Caco-2 (cell line): ENCODE results near the gene HNF1B. TPM values are rescaled to one million over a fixed set of nuclear protein-coding genes. Genes with fewer than 3 reads are reported as not detected.

Experiments
- BruUV-seq: library from RNA; stranded (reverse); fragments of 400-500 nt; replicated peaks from 2 replicates; lab custom pipeline; 2021; lab: Mats Ljungman, UMichigan
- CTCF ChIA-PET: fragments of 300-600 bp; sonication (Branson Sonifier 250); formaldehyde crosslinking; loops from one replicate; lab custom pipeline; 2022; ENCODE audit warnings: antibody characterized with exemption; lab: Charles Lee
- POLR2A ChIA-PET: fragments of 300-600 bp; sonication (Branson Sonifier 250); formaldehyde crosslinking; loops from one replicate; lab custom pipeline; 2022; ENCODE audit warnings: antibody characterized with exemption; lab: Charles Lee
- DNase-seq, 2 experiments: peaks; one replicate each; pipeline versions ENCODE4 v3.0.0 to v3.0.0-alpha.2; 2020 to 2022
- H3K27me3 ChIP-seq: replicated peaks from 2 replicates; pipeline ENCODE4 v1.6.0; 2011; ENCODE audit warnings: low read length; ENCODE audit not compliant: control insufficient read depth, insufficient read depth
- H3K36me3 ChIP-seq: 2 replicates; pipeline ENCODE4 v1.5.1; 2011; ENCODE audit warnings: low read length; ENCODE audit not compliant: control insufficient read depth, insufficient read depth
- H3K4me1 ChIP-seq: fragments of 250-450 bp; sonication (Bioruptor Pico); 2 replicates; pipeline ENCODE4 v1.5.1; 2020; ENCODE audit warnings: mild to moderate bottlenecking
- H3K4me3 ChIP-seq: 2 replicates; pipeline ENCODE4 v1.5.1; 2011; ENCODE audit warnings: low read depth, mild to moderate bottlenecking, control low read depth, low read length
- H3K9me3 ChIP-seq: fragments of 250-450 bp; sonication (Bioruptor Pico); 2 replicates; pipeline ENCODE4 v1.5.1; 2020; ENCODE audit warnings: mild to moderate bottlenecking, moderate library complexity
- H3K27ac Mint-ChIP-seq: one replicate; pipeline ENCODE4 v1.8.0; 2022; ENCODE audit warnings: mixed read lengths; ENCODE audit not compliant: unreplicated experiment
- H3K27me3 Mint-ChIP-seq: one replicate; pipeline ENCODE4 v1.8.0; 2022; ENCODE audit warnings: mixed read lengths; ENCODE audit not compliant: insufficient read depth, unreplicated experiment
- H3K36me3 Mint-ChIP-seq: one replicate; pipeline ENCODE4 v1.8.0; 2022; ENCODE audit warnings: mild to moderate bottlenecking, mixed read lengths; ENCODE audit not compliant: insufficient read depth, unreplicated experiment
- H3K4me1 Mint-ChIP-seq: one replicate; pipeline ENCODE4 v1.8.0; 2022; ENCODE audit warnings: low read depth, mixed read lengths; ENCODE audit not compliant: unreplicated experiment
- H3K4me3 Mint-ChIP-seq: one replicate; pipeline ENCODE4 v1.8.0; 2022; ENCODE audit warnings: mild to moderate bottlenecking, moderate library complexity, mixed read lengths; ENCODE audit not compliant: unreplicated experiment
- H3K9me3 Mint-ChIP-seq: one replicate; pipeline ENCODE4 v1.8.0; 2022; ENCODE audit warnings: mixed read lengths; ENCODE audit not compliant: unreplicated experiment
- CTCF ChIP-seq, 2 experiments: fragments of 200-600 bp in 1 of 2; IDR thresholded peaks; 1 replicate in 1 of 2; 2 replicates in 1 of 2; pipeline versions ENCODE4 v1.5.1 to v1.8.0; 2011 to 2022; ENCODE audit warnings: antibody characterized with exemption in 1 of 2, control low read depth in 1 of 2, inconsistent platforms in 1 of 2, low read depth in 1 of 2, low read length in 1 of 2, mild to moderate bottlenecking in 1 of 2, moderate library complexity in 1 of 2; ENCODE audit not compliant: insufficient read depth in 1 of 2, severe bottlenecking in 1 of 2, unreplicated experiment in 1 of 2
- intact Hi-C: fragments of 100-400 bp; cut with micrococcal nuclease; formaldehyde crosslinking; loops from one replicate; pipeline ENCODE4 v1.10.0; 2022; ENCODE audit not compliant: unreplicated experiment
- total RNA-seq: library from RNA; stranded (reverse); gene quantifications from 2 replicates; pipeline ENCODE4 v1.2.3, GENCODE V29; 2022

The HNF1B gene
- total RNA-seq, 1 experiment from 2014 or later, result 36.9 TPM

DNA sequence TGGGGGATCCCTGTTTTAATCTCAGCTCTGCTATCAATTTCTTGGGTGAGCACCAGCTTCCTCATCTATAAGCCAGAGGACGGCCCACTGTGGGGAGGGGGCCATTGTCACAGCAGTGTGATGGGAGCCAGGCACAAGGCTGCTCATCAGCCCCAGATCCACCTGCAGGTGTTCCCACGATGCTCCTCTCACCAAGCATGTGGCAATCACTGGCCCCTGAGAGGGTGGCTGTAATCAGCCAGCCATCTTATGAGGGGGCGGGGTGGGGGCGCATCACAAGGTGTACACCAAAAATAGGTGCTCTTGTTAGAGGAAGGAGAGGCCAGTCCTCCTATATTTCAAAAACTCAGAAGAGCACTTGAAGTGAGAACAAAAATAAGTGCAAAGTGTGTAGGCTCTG lies 31.2 kb downstream of the HNF1B start:
- H3K27me3 Mint-ChIP-seq, result no peaks in the 10 kb centered on the region
- CTCF ChIA-PET, result no interaction called here
- peaks cover 54% of the 10 kb centered on the region for H3K4me1 ChIP-seq
- POLR2A ChIA-PET, result no interaction called here
- H3K9me3 Mint-ChIP-seq, result no peaks in the 10 kb centered on the region
- no peaks in the 10 kb centered on the region for H3K27me3 ChIP-seq
- 0 out of 2 replicates have a peak, but pooled peaks cover 1% of the 10 kb centered on the region for H3K36me3 ChIP-seq
- no TSS peak for BruUV-seq
- peaks cover 62% of the 10 kb centered on the region for H3K36me3 Mint-ChIP-seq
- no peak overlapping the region for H3K4me3 Mint-ChIP-seq
- no peak overlapping the region for H3K27ac Mint-ChIP-seq
- peaks cover 47% of the 10 kb centered on the region for H3K4me1 Mint-ChIP-seq
- no peaks in the 10 kb centered on the region for H3K9me3 ChIP-seq
- DNase-seq, result no peak
- intact Hi-C loops, result loop anchor here (10.0 kb wide), 1 partner anchor 991 kb away; the partner anchor contains the start of gene MLLT6
- no peak for TF ChIP-seq CTCF (IDR thresholded peaks at IDR 0.05; ENCODE audit: insufficient read depth in 1 of 2, low read depth in 1 of 2, low read length in 1 of 2, severe bottlenecking in 1 of 2, unreplicated experiment in 1 of 2)
- H3K4me3 ChIP-seq, result no peak overlapping the region

- TF ChIP-seq CTCF (IDR thresholded peaks at IDR 0.05; ENCODE audit: insufficient read depth in 1 of 2, low read depth in 1 of 2, low read length in 1 of 2, severe bottlenecking in 1 of 2, unreplicated experiment in 1 of 2), result no peak
- ChIA-PET POLR2A (no interaction called here), CTCF (no interaction called here)
- peak overlapping the region; percentile 98 for H3K27ac Mint-ChIP-seq
- Histone ChIP-seq H3K36me3 (0 out of 2 replicates have a peak, but pooled peaks cover 1% of the 10 kb centered on the region), H3K9me3 (no peaks in the 10 kb centered on the region), H3K27me3 (no peaks in the 10 kb centered on the region), H3K4me1 (peaks cover 54% of the 10 kb centered on the region), H3K4me3 (no peak overlapping the region)
- peaks cover 48% of the 10 kb centered on the region for H3K4me1 Mint-ChIP-seq
- intact Hi-C loops, result loop anchor here (10.0 kb wide), 1 partner anchor 992 kb away; the partner anchor contains the start of gene MLLT6
- H3K9me3 Mint-ChIP-seq, result no peaks in the 10 kb centered on the region
- no peak overlapping the region for H3K4me3 Mint-ChIP-seq
- no peak for DNase-seq
- H3K27me3 Mint-ChIP-seq, result no peaks in the 10 kb centered on the region
- H3K36me3 Mint-ChIP-seq, result peaks cover 60% of the 10 kb centered on the region
- no TSS peak for BruUV-seq
Observed at GRCh38 chr17:37713028-37713431, 31.8 kb downstream of the HNF1B start.

DNA sequence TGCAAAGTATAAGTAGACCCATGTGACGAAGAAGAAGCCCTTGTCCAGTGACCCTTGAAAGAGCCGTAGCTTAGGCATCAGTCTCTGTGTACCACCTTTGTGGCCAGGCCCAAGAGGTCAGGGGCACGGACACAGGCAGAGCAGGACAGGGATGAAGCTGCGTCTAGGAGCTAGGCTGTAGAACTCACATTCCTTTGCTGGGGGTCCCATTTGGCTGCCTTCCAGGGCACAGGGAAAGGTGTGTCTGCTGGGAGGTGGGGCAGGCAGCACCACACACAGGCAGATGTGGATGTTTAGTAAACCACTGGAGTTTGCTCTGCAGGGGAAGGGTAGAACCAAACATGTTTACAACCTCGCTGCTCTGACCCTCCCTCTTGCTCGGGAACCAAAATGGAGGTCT lies 33.7 kb downstream of the HNF1B start:
- no TSS peak for BruUV-seq
- Mint-ChIP-seq H3K4me3 (no peak overlapping the region), H3K9me3 (no peaks in the 10 kb centered on the region), H3K4me1 (peaks cover 46% of the 10 kb centered on the region), H3K27me3 (no peaks in the 10 kb centered on the region), H3K36me3 (peaks cover 68% of the 10 kb centered on the region), H3K27ac (peak overlapping the region; percentile 98)
- DNase-seq, result no peak
- 0 out of 2 replicates have a peak, but pooled peaks cover 1% of the 10 kb centered on the region for H3K36me3 ChIP-seq
- H3K4me3 ChIP-seq, result no peak overlapping the region
- intact Hi-C loops, result loop anchor here (10.0 kb wide), 1 partner anchor 994 kb away; the partner anchor contains the start of gene MLLT6
- no peaks in the 10 kb centered on the region for H3K9me3 ChIP-seq
- no peak for TF ChIP-seq CTCF (IDR thresholded peaks at IDR 0.05; ENCODE audit: insufficient read depth in 1 of 2, low read depth in 1 of 2, low read length in 1 of 2, severe bottlenecking in 1 of 2, unreplicated experiment in 1 of 2)
- peaks cover 42% of the 10 kb centered on the region for H3K4me1 ChIP-seq
- H3K27me3 ChIP-seq, result no peaks in the 10 kb centered on the region
- ChIA-PET POLR2A (no interaction called here), CTCF (no interaction called here)
